Panc1 (cell line): ENCODE data around the gene NUFIP1. TPM values are rescaled to one million over a fixed set of nuclear protein-coding genes. Genes with fewer than 3 reads are reported as not detected.

Source experiments
- ATAC-seq: fragments of 200-7000 bp; cut with Tn5 transposase; 2 replicates; pipeline ENCODE4 v1.9.1; 2020; ENCODE audit warnings: mild to moderate bottlenecking, moderate library complexity
- Bru-seq: library from RNA; stranded (reverse); fragments of 400-500 nt; gene quantifications from one replicate; lab custom pipeline; 2021; lab: Mats Ljungman, UMichigan
- BruChase-seq, 2 experiments: library from RNA; stranded (reverse); fragments of 400-500 nt; gene quantifications; one replicate each; lab custom pipeline; 2021; lab: Mats Ljungman, UMichigan
- BruUV-seq: library from RNA; stranded (reverse); fragments of 400-500 nt; replicated peaks from 2 replicates; lab custom pipeline; 2021; lab: Mats Ljungman, UMichigan
- CTCF ChIA-PET: fragments of 300-600 bp; sonication (Branson Sonifier 250); formaldehyde crosslinking; loops from one replicate; lab custom pipeline; 2022; ENCODE audit warnings: antibody characterized with exemption; lab: Charles Lee
- POLR2A ChIA-PET: fragments of 300-600 bp; sonication (Branson Sonifier 250); formaldehyde crosslinking; loops from one replicate; lab custom pipeline; 2022; ENCODE audit warnings: antibody characterized with exemption; lab: Charles Lee
- DNase-seq: peaks from one replicate; pipeline ENCODE4 v3.0.0-alpha.2; 2010; ENCODE audit warnings: low read depth, low spot score
- H3K27ac ChIP-seq: 2 replicates; pipeline ENCODE4 v1.5.1; 2011; ENCODE audit warnings: mild to moderate bottlenecking, low read length, inconsistent platforms
- H3K27me3 ChIP-seq: fragments of 200-500 bp; sonication (Bioruptor generic); 2 replicates; pipeline ENCODE4 v1.6.0; 2014; ENCODE audit warnings: low read length, inconsistent platforms; ENCODE audit not compliant: control insufficient read depth, insufficient read depth
- H3K36me3 ChIP-seq: fragments of 200-500 bp; sonication (Bioruptor generic); 2 replicates; pipeline ENCODE4 v1.5.1; 2014; ENCODE audit warnings: inconsistent platforms, mild to moderate bottlenecking, low read length, moderate library complexity; ENCODE audit not compliant: control insufficient read depth, insufficient read depth
- H3K4me1 ChIP-seq: 2 replicates; pipeline ENCODE4 v1.5.1; 2011; ENCODE audit warnings: inconsistent platforms, mild to moderate bottlenecking, low read length, moderate library complexity; ENCODE audit not compliant: control insufficient read depth, insufficient read depth
- H3K4me3 ChIP-seq, 2 experiments: 2 replicates each; pipeline ENCODE4 v1.5.1; 2011 to 2012; ENCODE audit warnings: low read depth in 2 of 2, low read length in 2 of 2, mild to moderate bottlenecking in 2 of 2, inconsistent platforms in 1 of 2, moderate library complexity in 1 of 2
- H3K9me3 ChIP-seq: fragments of 200-500 bp; sonication (Bioruptor generic); 2 replicates; pipeline ENCODE4 v1.5.1; 2014; ENCODE audit warnings: low read depth, mild to moderate bottlenecking, inconsistent platforms, low read length, moderate library complexity; ENCODE audit not compliant: control insufficient read depth, insufficient read depth
- CTCF ChIP-seq: fragments of 450-650 bp; IDR thresholded peaks from 2 replicates; pipeline ENCODE4 v1.5.1; 2017; ENCODE audit warnings: mild to moderate bottlenecking
- POLR2AphosphoS5 ChIP-seq: IDR thresholded peaks from 2 replicates; pipeline ENCODE4 v1.6.1; 2012; ENCODE audit warnings: mild to moderate bottlenecking, low read depth, low read length, moderate library complexity
- REST ChIP-seq, 2 experiments: IDR thresholded peaks; 2 replicates each; pipeline ENCODE4 v1.6.1; 2011 to 2012; ENCODE audit warnings: low read depth in 2 of 2, control low read depth in 1 of 2, low read length in 1 of 2, mild to moderate bottlenecking in 1 of 2, moderate library complexity in 1 of 2; ENCODE audit not compliant: insufficient read depth in 1 of 2
- SIN3A ChIP-seq: IDR thresholded peaks from 2 replicates; pipeline ENCODE4 v1.6.1; 2012; ENCODE audit warnings: low read depth, mild to moderate bottlenecking, low read length, moderate library complexity, borderline replicate concordance; ENCODE audit not compliant: insufficient read depth
- TCF7L2 ChIP-seq: IDR thresholded peaks from 2 replicates; pipeline ENCODE4 v1.6.1; 2011; ENCODE audit warnings: mild to moderate bottlenecking, low read depth, low read length, inconsistent platforms
- in situ Hi-C: cut with HindIII; loops from 2 replicates; pipeline ENCODE4 v1.10.0; 2016; ENCODE audit warnings: low sequenced_read_pairs, low pct_unique_long_range_greater_than_20kb
- intact Hi-C: fragments of 100-400 bp; cut with micrococcal nuclease; formaldehyde crosslinking; loops from one replicate; pipeline ENCODE4 v1.10.0; 2022; ENCODE audit not compliant: unreplicated experiment
- long read RNA-seq: library from polyadenylated mRNA; unstranded; transcript quantifications from one replicate; pipeline ENCODE4 v2.0.0, GENCODE V29; 2021; ENCODE audit not compliant: unreplicated experiment
- polyA plus RNA-seq: library from polyadenylated mRNA; unstranded; fragments of >200 nt; gene quantifications from one replicate; pipeline ENCODE4 v1.2.1, GENCODE V29; 2012; ENCODE audit warnings: missing spikeins; ENCODE audit not compliant: insufficient read length
- total RNA-seq: library from RNA; stranded (reverse); gene quantifications from one replicate; pipeline ENCODE4 v1.2.1, GENCODE V29; 2021; ENCODE audit not compliant: unreplicated experiment

The NUFIP1 gene
- total RNA-seq (6.6 TPM), Bru-seq, nascent RNA (percentile 74 among the genes with signal in this experiment), BruChase-seq, experiment 1, labeled RNA remaining after a 2-hour chase (percentile 61 among the genes with signal in this experiment), BruChase-seq, experiment 2, labeled RNA remaining after a 6-hour chase (percentile 54 among the genes with signal in this experiment)
- 3.7 TPM for polyA plus RNA-seq
- long read RNA-seq, transcript NUFIP1-201 (10 exons, 3,492 nt), result major isoform, 7 of 15 reads
- long read RNA-seq, partial matches to known transcripts, result 4 of 15 reads
- long read RNA-seq, other reads (novel, unspliced or antisense), result 4 of 15 reads

- H3K4me3 ChIP-seq, result peak within 1 kb of the TSS; percentile 94 to 96
- POLR2A ChIA-PET, result no interaction called here
- no peaks in the 10 kb centered on the region for H3K27me3 ChIP-seq
- H3K36me3 ChIP-seq, result peaks cover 5% of the 10 kb centered on the region; the same call in 1 of the 2 replicates
- ATAC-seq (peak; percentile 99), DNase-seq (peak; percentile 35)
- CTCF ChIA-PET, result no interaction called here
- intact Hi-C loops (no loop called here), in situ Hi-C loops (no loop called here)
- peak within 1 kb of the TSS; percentile 74 for H3K27ac ChIP-seq
- BruUV-seq, result no TSS peak
- peaks cover 5% of the 10 kb centered on the region for H3K4me1 ChIP-seq
- peak; percentile 76; the same call in 1 of the 2 replicates for TF ChIP-seq SIN3A
- peak; percentile 60 for TF ChIP-seq POLR2AphosphoS5
- TF ChIP-seq REST (IDR thresholded peaks at IDR 0.05; ENCODE audit: insufficient read depth in 1 of 2, low read depth in 2 of 2, low read length in 1 of 2), result no peak
- H3K9me3 ChIP-seq, result no peaks in the 10 kb centered on the region
These were observed at the start of gene NUFIP1, which contains the start of gene GPALPP1 for GRCh38 chr13:44989071-44989889. Gene NUFIP1, minus strand, starts transcription at chr13:44989471. Its CDS starts 35 bp downstream, at chr13:44989436. Gene GPALPP1, plus strand, starts transcription at chr13:44989538. Its CDS starts 117 bp downstream, at chr13:44989655.

- CTCF ChIA-PET, result no interaction called here
- in situ Hi-C loops, result no loop called here
- Histone ChIP-seq H3K4me3 (no peak overlapping the region), H3K36me3 (no peaks in the 10 kb centered on the region), H3K27ac (no peak overlapping the region), H3K4me1 (no peaks in the 10 kb centered on the region), H3K9me3 (no peaks in the 10 kb centered on the region), H3K27me3 (no peaks in the 10 kb centered on the region)
- intact Hi-C loops, result no loop called here
- POLR2A ChIA-PET, result no interaction called here
- TF ChIP-seq TCF7L2, result no peak
- TF ChIP-seq SIN3A, result no peak
- TF ChIP-seq REST (IDR thresholded peaks at IDR 0.05; ENCODE audit: insufficient read depth in 1 of 2, low read depth in 2 of 2, low read length in 1 of 2), result no peak
- no peak for TF ChIP-seq CTCF
- TF ChIP-seq POLR2AphosphoS5, result no peak
- ATAC-seq (no peak), DNase-seq (no peak)
- BruUV-seq, result no TSS peak
These were observed 46.9 kb upstream of the NUFIP1 start for GRCh38 chr13:45036206-45036605.
